Measurements from ENCODE around the gene POLR1F.
"Not testable (repeated sequence)": the region's sequence is repeated elsewhere in the genome, so short reads cannot be mapped to it uniquely, and the experiment has no call there.

Gene POLR1F

GRCh38 chr7:19708397-19709248 lies at the start of gene POLR1F:
Gene POLR1F (minus strand): TSS chr7:19709037. CDS start chr7:19709016, 21 bp downstream.
- DNase-seq, result peak; percentile 94

GRCh38 chr7:19754521-19755116 lies 45.8 kb upstream of the POLR1F start:
- peak; percentile 44 for DNase-seq

- DNase-seq, result no peak
These were observed 43.2 kb upstream of the POLR1F start for GRCh38 chr7:19752020-19752419.

GRCh38 chr7:19749658-19750057 lies 40.8 kb upstream of the POLR1F start:
- no peak for DNase-seq

GRCh38 chr7:19747740-19748339 lies 39.0 kb upstream of the POLR1F start:
- peak; percentile 58 for DNase-seq

GRCh38 chr7:19744075-19744474 lies 35.2 kb upstream of the POLR1F start:
- no peak for DNase-seq

GRCh38 chr7:19728716-19729115 lies 19.9 kb upstream of the POLR1F start:
- no peak for DNase-seq

- no peak for DNase-seq
These were observed 16.9 kb upstream of the POLR1F start for GRCh38 chr7:19725770-19726169.

- DNase-seq, result no peak
These were observed 6.7 kb upstream of the POLR1F start for GRCh38 chr7:19715499-19715898.

- peak; percentile 51 for DNase-seq
These were observed 4.8 kb upstream of the POLR1F start for GRCh38 chr7:19713676-19714075.

GRCh38 chr7:19709249-19709578 lies 377 bp upstream of the POLR1F start:
- no peak for DNase-seq

GRCh38 chr7:19707240-19707639 lies 1.6 kb downstream of the POLR1F start:
- no peak for DNase-seq

GRCh38 chr7:19705663-19706062 lies 3.2 kb downstream of the POLR1F start:
- no peak for DNase-seq

GRCh38 chr7:19701471-19701870 lies 7.4 kb downstream of the POLR1F start:
- no peak for DNase-seq

- DNase-seq, result no peak
These were observed 7.9 kb downstream of the POLR1F start for GRCh38 chr7:19700936-19701335.

GRCh38 chr7:19698331-19698730 lies 10.5 kb downstream of the POLR1F start:
- no peak for DNase-seq

- no peak for DNase-seq
These were observed 11.9 kb downstream of the POLR1F start for GRCh38 chr7:19696926-19697325.

- DNase-seq, result no peak
These were observed 16.6 kb downstream of the POLR1F start for GRCh38 chr7:19692111-19692828.

- no peak for DNase-seq
These were observed 18.1 kb downstream of the POLR1F start for GRCh38 chr7:19690736-19691135.

- DNase-seq, result not testable (repeated sequence)
These were observed 19.7 kb downstream of the POLR1F start for GRCh38 chr7:19689130-19689529.

- no peak for DNase-seq
These were observed 27.2 kb downstream of the POLR1F start for GRCh38 chr7:19681596-19681995.

GRCh38 chr7:19677180-19677579 lies 31.7 kb downstream of the POLR1F start:
- DNase-seq, result peak; percentile 18

- no peak for DNase-seq
These were observed 33.0 kb downstream of the POLR1F start for GRCh38 chr7:19675816-19676215.

All from inflammatory macrophage treated with lipopolysaccharide for 4 hours (primary cell).